GM19238 (cell line): ENCODE data around the gene BMP8B.

Experiments used
- DNase-seq: peaks from one replicate; pipeline ENCODE4 v3.0.0; 2011; ENCODE audit warnings: low spot score; ENCODE audit not compliant: insufficient read length

The BMP8B gene

GRCh38 chr1:39727932-39728317 lies 60.7 kb downstream of the BMP8B start:
- DNase-seq = no peak

GRCh38 chr1:39727221-39727931 lies 61.3 kb downstream of the BMP8B start:
- no peak for DNase-seq

GRCh38 chr1:39726600-39726999 lies 62.1 kb downstream of the BMP8B start:
- no peak for DNase-seq

- DNase-seq = no peak
Measured at GRCh38 chr1:39722495-39722894, 66.2 kb downstream of the BMP8B start.

GRCh38 chr1:39721664-39722063 lies 67.0 kb downstream of the BMP8B start:
- DNase-seq = no peak

GRCh38 chr1:39720094-39720999 lies 68.3 kb downstream of the BMP8B start:
- no peak for DNase-seq

GRCh38 chr1:39717809-39718208 lies 70.9 kb downstream of the BMP8B start:
- DNase-seq = no peak

GRCh38 chr1:39713557-39713956 lies 75.1 kb downstream of the BMP8B start:
- no peak for DNase-seq

GRCh38 chr1:39711966-39712340 lies 76.7 kb downstream of the BMP8B start:
- DNase-seq = no peak

- DNase-seq = no peak
Measured at GRCh38 chr1:39711104-39711965, 77.3 kb downstream of the BMP8B start.

- DNase-seq = no peak
Measured at GRCh38 chr1:39707506-39707905, 81.2 kb downstream of the BMP8B start.
